EH (cell line): Measurements from ENCODE around the gene ATXN2.
"Not testable (repeated sequence)": the region's sequence is repeated elsewhere in the genome, so short reads cannot be mapped to it uniquely, and the experiment has no call there.

Experiments
- DNase-seq: peaks from one replicate; pipeline ENCODE4 v3.0.0-alpha.2; 2015; ENCODE audit warnings: low read depth

The ATXN2 gene

DNA sequence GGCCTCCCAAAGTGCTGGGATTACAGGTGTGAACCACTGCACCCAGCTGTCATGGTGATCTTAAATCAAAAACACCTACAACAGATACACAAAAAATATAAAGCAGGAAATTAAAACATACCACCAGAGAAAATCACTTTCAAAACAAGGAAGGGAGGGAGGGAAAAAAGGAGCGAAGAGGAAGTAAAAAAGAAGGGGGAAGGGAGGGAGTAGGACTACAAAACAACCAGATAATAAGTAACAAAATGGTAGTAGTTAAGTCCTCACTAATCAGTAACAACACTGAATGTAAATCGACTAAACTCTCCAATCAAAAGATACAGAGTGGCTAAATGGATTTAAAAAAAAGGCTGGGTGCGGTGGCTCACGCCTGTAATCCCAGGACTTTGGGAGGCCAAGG is 104.4 kb downstream of the ATXN2 start:
- no peak for DNase-seq

DNA sequence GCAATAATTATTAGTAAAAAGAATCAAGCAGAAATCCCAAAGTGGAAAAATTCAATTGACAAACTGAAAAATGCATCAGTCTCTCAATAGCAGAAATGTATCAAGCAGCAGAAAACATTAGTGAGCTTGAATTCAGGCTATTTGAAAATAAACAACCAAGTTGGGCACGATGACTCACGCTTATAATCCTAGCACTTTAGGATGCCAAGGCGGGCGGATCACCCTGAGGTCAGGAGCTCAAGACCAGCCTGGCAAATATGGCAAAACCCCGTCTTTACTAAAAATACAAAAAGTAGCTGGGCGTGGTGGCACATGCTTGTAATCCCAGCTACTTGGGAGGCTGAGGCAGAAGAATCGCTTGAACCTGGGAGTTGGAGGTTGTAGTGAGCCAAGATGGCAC is 106.1 kb downstream of the ATXN2 start:
- DNase-seq: peak; percentile 75

GRCh38 chr12:111488798-111489197 is 110.3 kb downstream of the ATXN2 start:
- no peak for DNase-seq

- DNase-seq: no peak
Measured at GRCh38 chr12:111488271-111488670, 110.8 kb downstream of the ATXN2 start.

- DNase-seq: no peak
Measured at GRCh38 chr12:111482462-111482861, 116.7 kb downstream of the ATXN2 start.

DNA sequence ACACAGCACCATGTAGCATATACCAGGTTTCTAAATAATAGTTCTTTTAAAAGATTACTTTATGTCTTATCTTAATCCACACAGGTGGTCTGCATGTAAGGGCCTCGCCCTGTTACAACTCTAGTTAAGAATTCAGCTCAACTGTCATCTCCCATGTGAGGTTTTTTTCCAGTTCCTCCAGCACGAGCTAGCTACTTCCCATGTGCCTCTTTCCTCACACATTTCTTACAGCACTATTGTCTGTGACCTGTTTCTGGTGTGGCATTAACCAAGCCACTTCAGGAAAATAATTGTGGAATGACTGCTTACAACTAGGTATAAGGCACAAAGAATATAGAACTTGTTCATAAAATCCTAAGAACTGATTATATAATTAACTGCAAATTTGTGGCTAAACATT is 127.9 kb downstream of the ATXN2 start:
- DNase-seq: no peak

GRCh38 chr12:111469401-111469800 is 129.7 kb downstream of the ATXN2 start:
- peak; percentile 62 for DNase-seq

DNA sequence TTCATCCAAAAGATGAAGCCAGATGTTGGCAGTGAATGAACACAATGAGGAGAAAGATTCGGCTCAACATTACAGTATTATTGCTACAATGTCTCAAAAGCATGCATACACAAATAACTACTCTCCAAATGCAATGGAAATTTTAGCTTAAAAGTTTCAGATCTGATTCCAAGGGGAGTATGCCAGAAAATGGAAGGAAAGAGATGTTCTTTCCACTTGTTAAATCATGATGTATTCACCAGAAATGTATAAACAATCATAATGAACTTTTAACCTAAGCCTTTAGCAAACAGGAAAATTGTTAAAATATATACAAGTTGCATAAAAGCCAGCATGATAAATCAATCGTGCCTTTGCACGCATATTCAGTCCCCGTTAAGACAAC is 131.3 kb downstream of the ATXN2 start:
- DNase-seq: peak; percentile 81

DNA sequence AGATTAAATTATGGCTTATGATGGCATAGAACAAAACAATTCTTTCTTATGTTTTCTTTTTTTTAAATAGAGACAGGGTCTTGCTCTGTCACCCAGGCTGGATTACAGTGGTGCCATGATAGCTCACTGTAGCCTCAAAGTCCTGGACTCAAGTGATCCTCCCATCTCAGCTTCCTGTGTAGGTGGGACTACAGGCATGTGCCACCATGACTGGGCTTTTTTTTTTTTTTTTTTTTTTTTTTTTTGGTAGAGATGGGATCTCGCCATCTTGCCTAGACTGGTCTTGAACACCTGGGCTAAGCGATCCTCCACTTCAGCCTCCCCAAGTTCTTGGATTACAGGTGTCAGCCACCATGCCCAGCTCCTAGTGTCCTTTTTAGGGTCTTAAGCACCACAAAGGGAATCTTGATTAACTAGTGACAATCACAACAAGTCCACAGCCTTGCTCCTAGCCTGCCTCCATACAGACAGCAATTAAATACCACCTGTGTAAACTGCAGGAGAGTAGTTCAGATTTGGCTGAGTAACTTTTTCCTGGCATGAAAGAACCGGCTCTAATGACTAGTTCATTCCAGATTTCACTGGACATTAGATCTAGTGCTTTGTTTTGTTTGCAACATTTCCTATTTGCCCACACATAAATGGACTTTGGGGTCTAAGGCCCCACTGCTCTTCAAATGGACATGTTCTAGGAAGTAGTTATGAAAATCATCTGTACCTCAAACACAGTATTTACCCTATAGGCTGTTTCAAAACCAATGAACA is 131.8 kb downstream of the ATXN2 start:
- DNase-seq: peak; percentile 72

GRCh38 chr12:111462210-111462769 is 136.8 kb downstream of the ATXN2 start:
- DNase-seq: peak; percentile 94

GRCh38 chr12:111460111-111460510 is 139.0 kb downstream of the ATXN2 start:
- DNase-seq: not testable (repeated sequence)

- no peak for DNase-seq
Measured at GRCh38 chr12:111458546-111459172, 140.5 kb downstream of the ATXN2 start.

- no peak for DNase-seq
Measured at GRCh38 chr12:111457577-111457976, 141.5 kb downstream of the ATXN2 start.

DNA sequence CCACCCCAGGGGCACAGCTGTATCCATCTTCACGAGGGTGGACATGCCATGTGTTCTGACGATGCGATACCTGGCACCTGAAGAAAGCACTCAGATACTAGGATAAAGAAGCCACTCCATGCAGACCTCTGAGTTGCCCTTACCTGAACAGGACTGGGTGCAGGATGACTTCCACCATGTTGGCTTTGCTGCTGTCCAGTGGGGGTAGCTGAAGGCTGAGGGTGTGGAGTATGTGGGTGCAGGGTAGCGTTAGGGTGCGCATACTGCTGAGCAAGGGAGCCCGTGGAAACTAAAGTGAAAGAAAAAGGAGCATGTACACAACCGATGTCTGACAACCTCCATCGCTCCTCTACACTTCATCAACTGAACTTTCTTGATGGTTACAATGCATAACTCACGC is 142.0 kb downstream of the ATXN2 start:
- DNase-seq: no peak

DNA sequence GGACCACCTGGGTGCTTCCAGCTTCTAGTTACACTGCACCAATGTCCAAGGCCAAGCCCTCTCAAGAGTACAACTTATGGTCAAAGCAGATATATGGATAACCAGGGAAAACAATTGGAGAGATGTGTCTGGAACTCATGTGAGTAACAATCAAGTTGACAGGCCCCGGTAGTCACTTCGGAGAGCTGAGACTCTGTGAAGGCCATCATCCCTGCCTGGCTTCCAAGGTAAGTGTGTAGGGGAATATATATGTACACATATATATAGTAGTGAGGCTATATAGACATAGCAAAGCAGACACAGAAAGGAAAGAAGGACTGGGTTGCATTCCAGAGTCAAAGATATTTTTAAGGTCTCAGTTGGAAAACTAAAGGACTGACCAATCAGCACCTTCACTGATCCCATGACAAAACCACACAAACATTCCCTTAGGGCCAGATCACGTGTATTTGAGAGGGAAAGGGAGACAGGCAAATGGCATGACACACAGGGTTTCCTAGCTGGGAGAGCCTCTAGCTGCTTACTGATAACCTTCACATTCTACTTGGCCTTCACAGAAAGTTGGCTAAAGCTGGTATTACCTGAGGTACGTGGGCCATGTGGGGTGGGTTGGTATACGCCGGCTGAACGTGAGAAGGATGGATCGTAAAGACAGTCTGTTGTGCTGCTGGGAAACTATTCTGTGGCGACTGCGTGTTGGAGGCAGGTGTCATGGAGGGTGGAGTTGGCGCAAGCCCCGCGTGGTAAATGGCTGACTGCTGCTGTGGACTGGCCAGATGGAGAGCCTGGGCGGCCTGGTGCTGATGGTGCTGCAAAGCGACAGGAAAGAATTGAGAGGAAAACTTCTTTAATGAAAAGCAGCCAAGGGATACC is 143.4 kb downstream of the ATXN2 start:
- peak; percentile 92 for DNase-seq

- DNase-seq: no peak
Measured at GRCh38 chr12:111454716-111455447, 144.2 kb downstream of the ATXN2 start.

DNA sequence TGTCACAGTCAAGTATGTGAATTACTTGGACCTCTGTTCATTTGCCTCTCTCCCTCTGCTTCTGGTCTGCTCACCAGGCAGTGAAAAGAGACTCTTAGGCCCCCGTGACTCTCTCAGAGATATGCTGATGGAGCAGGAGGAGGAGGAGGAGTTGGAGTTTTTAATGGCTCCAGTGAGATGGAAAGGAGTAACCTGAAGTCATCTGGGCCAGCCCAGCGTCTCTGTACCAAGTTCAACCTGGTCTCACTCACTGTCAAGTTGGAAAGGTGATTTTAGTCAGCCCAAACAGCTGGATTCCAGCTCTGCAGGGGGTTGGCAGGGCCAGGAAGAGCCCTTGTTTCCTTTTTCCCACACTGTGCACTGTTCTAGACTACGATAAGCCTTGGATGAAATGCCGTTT is 144.8 kb downstream of the ATXN2 start:
- no peak for DNase-seq

DNA sequence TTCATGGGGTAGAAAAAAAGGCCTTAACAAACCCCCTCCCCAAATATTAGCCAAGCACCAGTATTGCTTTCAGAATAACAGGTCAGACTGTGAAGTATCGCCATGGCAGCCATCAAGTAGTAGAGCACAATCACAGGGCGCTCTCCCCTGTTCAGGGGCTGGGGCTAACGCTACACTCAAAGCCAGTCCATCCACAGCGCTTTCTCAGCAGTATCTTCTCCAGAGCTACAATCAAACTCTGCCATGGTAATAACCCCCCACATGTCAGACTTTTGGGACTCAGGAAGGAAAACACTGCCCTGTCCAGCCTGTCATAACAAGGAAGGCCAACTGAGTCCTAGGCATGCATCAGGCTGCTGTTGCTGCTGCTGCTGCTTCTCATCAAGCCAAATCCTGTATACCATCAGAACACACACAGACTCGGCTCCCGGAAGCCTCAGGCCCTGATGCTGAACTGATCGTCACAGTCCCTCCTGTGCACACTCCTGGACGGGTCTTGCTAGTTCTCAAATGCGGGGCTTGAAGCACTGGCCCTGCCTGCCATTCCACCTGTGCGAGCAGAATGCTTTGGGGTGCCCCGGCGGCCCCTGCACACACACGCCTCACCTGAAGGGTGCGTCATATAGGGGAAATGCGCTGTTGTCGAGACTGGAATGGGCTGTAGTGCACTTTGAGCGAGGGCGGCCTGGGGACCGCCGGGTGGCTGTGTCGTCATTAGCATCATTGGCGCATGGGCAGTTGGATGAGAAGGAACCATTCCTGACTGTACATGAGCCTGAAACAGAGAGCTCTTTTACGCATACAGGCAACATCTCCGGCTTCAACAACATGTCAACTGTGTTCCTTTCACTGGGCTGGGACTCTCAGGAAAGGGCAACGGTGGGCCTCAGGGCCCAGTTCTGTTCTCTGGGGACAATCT is 145.8 kb downstream of the ATXN2 start:
- no peak for DNase-seq

DNA sequence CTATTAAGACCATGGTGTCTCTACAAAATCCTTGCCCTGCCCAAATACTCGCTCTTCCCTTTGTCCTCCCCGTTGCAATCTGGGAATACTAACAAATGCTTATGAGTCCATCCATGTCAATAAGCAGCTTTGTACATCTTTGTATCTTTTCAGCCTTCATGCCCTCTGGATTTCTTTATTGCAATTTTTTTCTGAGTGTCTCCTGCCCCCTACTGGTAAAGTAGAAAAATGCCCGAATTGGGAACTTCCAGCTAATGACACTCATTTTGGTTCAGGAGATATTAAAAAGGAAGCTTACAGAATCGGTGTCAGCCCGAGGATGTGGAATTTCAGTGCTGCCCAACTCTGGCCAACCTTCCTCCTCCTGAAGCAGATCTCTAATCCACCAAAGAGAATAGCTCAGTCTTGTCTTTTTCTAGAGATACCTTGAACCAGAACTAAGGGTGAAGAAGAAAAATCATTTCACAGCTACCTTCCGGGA is 147.4 kb downstream of the ATXN2 start:
- peak; percentile 68 for DNase-seq

DNA sequence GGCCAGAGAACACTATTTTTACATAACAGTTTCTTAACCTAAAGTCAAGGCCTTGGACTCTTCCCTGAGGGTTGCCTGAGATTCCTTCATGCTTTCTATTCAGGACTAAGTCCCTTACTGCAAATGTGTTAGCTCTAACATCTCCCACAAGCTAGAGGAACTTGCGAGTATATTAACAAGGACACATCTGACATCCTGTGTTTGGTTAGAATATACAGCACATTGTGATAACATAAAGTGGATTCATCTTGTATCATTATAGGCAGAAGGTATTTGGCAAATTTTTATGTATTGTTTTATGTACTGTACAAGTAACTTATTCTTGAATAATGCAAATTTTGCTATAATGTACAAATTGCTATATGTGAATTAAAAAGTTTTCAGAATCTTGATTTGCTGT is 147.9 kb downstream of the ATXN2 start:
- no peak for DNase-seq

DNA sequence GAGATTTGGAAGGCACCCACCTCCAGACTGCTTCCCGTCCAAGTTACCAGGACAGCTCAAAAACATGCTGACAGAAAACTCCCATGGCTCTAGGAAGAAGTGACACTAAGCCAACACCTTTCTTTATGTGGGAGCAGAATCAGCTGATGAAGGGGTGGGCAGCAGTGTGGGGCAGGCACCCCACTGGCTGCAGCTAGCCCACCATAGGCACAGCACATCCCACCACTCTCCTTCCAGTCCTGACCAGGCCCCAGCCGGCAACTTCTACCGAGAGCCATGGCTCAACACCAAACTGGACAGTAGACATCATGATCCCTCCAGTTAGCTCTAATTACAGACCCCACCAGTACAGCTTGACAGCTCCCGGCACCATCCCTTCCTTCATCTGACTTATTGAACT is 148.4 kb downstream of the ATXN2 start:
- no peak for DNase-seq
